SKM-1 treated with dmso at 0.1 percent for 144 hours (cell line): ENCODE results near the gene RAET1G.
"Not testable (repeated sequence)": the region's sequence is repeated elsewhere in the genome, so short reads cannot be mapped to it uniquely, and the experiment has no call there.

Experiments used
- DNase-seq: peaks from one replicate; lab custom pipeline; 2025; ENCODE audit not compliant: unreplicated experiment; lab: John Stamatoyannopoulos, UW

RAET1G gene

GRCh38 chr6:149922642-149923326 is at the start of gene RAET1G:
Gene RAET1G, minus strand, starts transcription at chr6:149923121. Its CDS starts 111 bp downstream, at chr6:149923010.
- peak; percentile 27 for DNase-seq

- no peak for DNase-seq
Measured at GRCh38 chr6:149969635-149970034, 46.7 kb upstream of the RAET1G start.

- not testable (repeated sequence) for DNase-seq
Measured at GRCh38 chr6:149968909-149969308, 46.0 kb upstream of the RAET1G start.

GRCh38 chr6:149967999-149968398 is 45.1 kb upstream of the RAET1G start:
- not testable (repeated sequence) for DNase-seq

- no peak for DNase-seq
Measured at GRCh38 chr6:149967591-149967990, 44.7 kb upstream of the RAET1G start.

- DNase-seq = not testable (repeated sequence)
Measured at GRCh38 chr6:149966319-149966718, 43.4 kb upstream of the RAET1G start.

GRCh38 chr6:149965194-149966020 is 42.5 kb upstream of the RAET1G start:
- DNase-seq = no peak

GRCh38 chr6:149964308-149965193 is 41.6 kb upstream of the RAET1G start:
- no peak for DNase-seq

- DNase-seq = peak; percentile 67
Measured at GRCh38 chr6:149963462-149964307, 40.8 kb upstream of the RAET1G start, which contains the start of gene ULBP1. Gene ULBP1, plus strand, starts transcription at chr6:149963943. Its CDS starts 107 bp downstream, at chr6:149964050.

GRCh38 chr6:149963212-149963461 is 40.2 kb upstream of the RAET1G start:
- DNase-seq = no peak

- DNase-seq = no peak
Measured at GRCh38 chr6:149962461-149963211, 39.7 kb upstream of the RAET1G start.

- no peak for DNase-seq
Measured at GRCh38 chr6:149961728-149962425, 39.0 kb upstream of the RAET1G start.

GRCh38 chr6:149960488-149960887 is 37.6 kb upstream of the RAET1G start:
- no peak for DNase-seq

GRCh38 chr6:149959806-149960205 is 36.9 kb upstream of the RAET1G start:
- DNase-seq = not testable (repeated sequence)

GRCh38 chr6:149958124-149958523 is 35.2 kb upstream of the RAET1G start:
- not testable (repeated sequence) for DNase-seq

- not testable (repeated sequence) for DNase-seq
Measured at GRCh38 chr6:149955654-149956317, 32.9 kb upstream of the RAET1G start.

GRCh38 chr6:149954984-149955653 is 32.2 kb upstream of the RAET1G start:
- not testable (repeated sequence) for DNase-seq
